Measurements from ENCODE around the gene CFAP73.
A peak's percentile ranks its signal among the peaks of the same experiment; 100 is the strongest.
"Not testable (repeated sequence)": the region's sequence is repeated elsewhere in the genome, so short reads cannot be mapped to it uniquely, and the experiment has no call there.

CFAP73 gene

GRCh38 chr12:113191227-113191626 is 41.7 kb downstream of the CFAP73 start:
- DNase-seq (ENCODE audit: low spot score), result no peak

GRCh38 chr12:113194971-113195391 is 45.5 kb downstream of the CFAP73 start:
- DNase-seq (ENCODE audit: low spot score), result peak; percentile 69

- DNase-seq (ENCODE audit: low spot score), result no peak
Measured at GRCh38 chr12:113195598-113195997, 46.1 kb downstream of the CFAP73 start.

GRCh38 chr12:113196582-113196981 is 47.1 kb downstream of the CFAP73 start:
- DNase-seq (ENCODE audit: low spot score), result no peak

GRCh38 chr12:113196990-113197389 is 47.5 kb downstream of the CFAP73 start:
- peak; percentile 88 for DNase-seq (ENCODE audit: low spot score)

GRCh38 chr12:113197518-113198077 is 48.1 kb downstream of the CFAP73 start:
- no peak for DNase-seq (ENCODE audit: low spot score)

GRCh38 chr12:113198296-113198695 is 48.8 kb downstream of the CFAP73 start:
- DNase-seq (ENCODE audit: low spot score), result no peak

- no peak for DNase-seq (ENCODE audit: low spot score)
Measured at GRCh38 chr12:113200021-113200797, 50.7 kb downstream of the CFAP73 start.

GRCh38 chr12:113201187-113202177 is 52.0 kb downstream of the CFAP73 start:
- DNase-seq (ENCODE audit: low spot score), result no peak

- DNase-seq (ENCODE audit: low spot score), result no peak
Measured at GRCh38 chr12:113202300-113203075, 53.0 kb downstream of the CFAP73 start.

GRCh38 chr12:113203852-113204760 is 54.6 kb downstream of the CFAP73 start:
- DNase-seq (ENCODE audit: low spot score), result no peak

- DNase-seq (ENCODE audit: low spot score), result no peak
Measured at GRCh38 chr12:113204804-113205203, 55.3 kb downstream of the CFAP73 start.

GRCh38 chr12:113206802-113207201 is 57.3 kb downstream of the CFAP73 start:
- DNase-seq (ENCODE audit: low spot score), result not testable (repeated sequence)

GRCh38 chr12:113207613-113208040 is 58.1 kb downstream of the CFAP73 start:
- DNase-seq (ENCODE audit: low spot score), result no peak

- no peak for DNase-seq (ENCODE audit: low spot score)
Measured at GRCh38 chr12:113208041-113208934, 58.8 kb downstream of the CFAP73 start.
